Skeletal muscle satellite cell (primary cell): ENCODE data around the gene MYO15B.

Experiments used
- H3K27me3 ChIP-seq: 2 replicates; pipeline ENCODE4 v1.7.0; 2013; ENCODE audit warnings: low read length; ENCODE audit not compliant: control insufficient read depth, insufficient read depth
- H3K36me3 ChIP-seq: 2 replicates; pipeline ENCODE4 v1.7.0; 2013; ENCODE audit warnings: mild to moderate bottlenecking, control low read depth, low read length; ENCODE audit not compliant: insufficient read depth
- H3K4me1 ChIP-seq: 2 replicates; pipeline ENCODE4 v1.7.0; 2013; ENCODE audit warnings: low read length; ENCODE audit not compliant: control insufficient read depth, insufficient read depth
- H3K4me2 ChIP-seq: 2 replicates; pipeline ENCODE4 v1.7.0; 2013; ENCODE audit warnings: mild to moderate bottlenecking, low read length
- H3K4me3 ChIP-seq: 2 replicates; pipeline ENCODE4 v1.7.0; 2013; ENCODE audit warnings: low read length
- H3K9ac ChIP-seq: 2 replicates; pipeline ENCODE4 v1.7.0; 2013; ENCODE audit warnings: mild to moderate bottlenecking, low read depth, low read length, moderate library complexity
- H3K9me3 ChIP-seq: replicated peaks from 2 replicates; pipeline ENCODE4 v1.7.0; 2013; ENCODE audit warnings: mild to moderate bottlenecking, control low read depth, low read length

MYO15B gene

DNA sequence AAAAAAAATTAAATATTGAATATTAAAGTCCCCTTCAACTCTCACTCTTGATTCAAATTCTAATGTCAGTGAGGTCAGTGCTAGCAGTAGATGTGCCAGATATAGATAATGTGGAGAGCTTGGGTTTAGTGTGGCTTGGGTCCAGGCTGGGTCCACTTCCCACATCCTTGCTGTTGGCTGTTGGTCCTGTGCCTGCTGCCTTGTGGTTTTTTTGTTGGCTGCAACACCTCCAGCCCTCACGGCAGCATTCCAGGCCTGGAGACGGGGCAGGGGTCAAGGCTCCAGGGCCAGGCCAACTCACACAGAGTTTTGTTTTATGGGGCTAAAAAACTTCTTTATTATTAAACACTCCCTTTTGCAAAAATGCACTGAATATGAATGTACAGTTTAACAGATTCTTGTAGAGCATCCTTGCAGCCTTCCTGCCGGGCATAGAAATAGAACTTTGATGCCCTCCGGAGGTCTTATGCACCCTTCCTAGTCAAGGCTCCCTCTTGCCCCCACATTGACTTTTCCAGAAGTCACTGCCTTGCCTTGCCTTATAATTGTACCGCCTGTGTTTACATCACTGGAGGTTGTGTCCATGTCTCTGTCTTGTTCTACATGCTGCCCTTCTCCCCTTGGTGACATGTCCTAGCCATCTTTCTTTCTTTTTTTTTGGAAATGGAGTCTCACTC lies 25.5 kb upstream of the MYO15B start:
- peaks cover 28% of the 10 kb centered on the region for H3K27me3 ChIP-seq

DNA sequence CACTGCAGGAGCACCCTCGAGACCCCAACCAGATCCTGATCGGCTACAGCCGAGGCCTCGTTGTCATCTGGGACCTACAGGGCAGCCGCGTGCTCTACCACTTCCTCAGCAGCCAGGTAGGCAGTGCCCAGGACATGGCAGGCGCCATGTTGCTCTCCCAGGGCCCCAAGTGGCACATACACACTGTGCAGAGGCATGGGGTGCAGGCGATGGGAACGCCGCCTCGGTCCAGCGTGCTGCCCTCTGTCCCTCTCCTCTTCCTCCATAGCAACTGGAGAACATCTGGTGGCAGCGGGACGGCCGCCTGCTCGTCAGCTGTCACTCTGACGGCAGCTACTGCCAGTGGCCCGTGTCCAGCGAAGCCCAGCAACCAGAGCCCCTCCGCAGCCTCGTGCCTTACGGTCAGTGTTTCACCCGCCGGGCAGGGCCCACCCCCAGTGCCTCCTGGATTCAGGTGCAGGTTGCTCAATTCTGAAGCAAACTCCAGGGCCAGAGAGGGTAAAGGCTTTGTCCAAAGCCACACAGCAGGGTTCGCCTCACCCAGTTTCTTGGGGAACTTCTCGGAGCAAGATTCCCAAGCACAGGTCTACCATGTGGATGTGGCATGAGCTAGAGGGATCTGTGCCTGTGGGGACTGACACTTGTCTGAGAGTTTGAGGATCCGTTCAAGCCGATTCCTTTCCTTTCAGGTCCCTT lies 24.4 kb upstream of the MYO15B start:
- Histone ChIP-seq H3K4me1 (peaks cover 3% of the 10 kb centered on the region), H3K4me3 (no peak overlapping the region), H3K9me3 (no peaks in the 10 kb centered on the region), H3K36me3 (no peaks in the 10 kb centered on the region), H3K27me3 (peaks cover 32% of the 10 kb centered on the region), H3K9ac (no peak overlapping the region), H3K4me2 (no peak overlapping the region)

More for the DNA sequence above, 25.5 kb upstream of the MYO15B start:
- Histone ChIP-seq H3K9me3 (no peaks in the 10 kb centered on the region), H3K4me2 (no peak overlapping the region), H3K36me3 (no peaks in the 10 kb centered on the region), H3K4me3 (no peak overlapping the region), H3K4me1 (peaks cover 9% of the 10 kb centered on the region), H3K9ac (no peak overlapping the region)

DNA sequence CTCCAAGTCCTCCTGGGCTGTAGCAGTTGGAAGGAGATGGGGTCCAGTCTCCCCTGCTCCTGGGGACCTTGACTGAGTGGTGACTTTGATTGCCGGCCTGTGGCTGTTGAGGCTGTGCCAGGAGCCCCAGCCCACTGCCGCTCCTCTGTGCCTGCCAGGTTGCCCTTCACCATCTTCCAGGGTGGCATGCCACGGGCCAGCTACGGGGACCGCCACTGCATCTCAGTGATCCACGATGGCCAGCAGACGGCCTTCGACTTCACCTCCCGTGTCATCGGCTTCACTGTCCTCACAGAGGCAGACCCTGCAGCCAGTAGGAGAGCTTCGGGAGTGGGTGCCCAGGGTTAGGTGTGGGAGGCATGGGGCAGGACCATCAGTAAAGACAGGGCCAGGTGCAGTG lies 23.4 kb upstream of the MYO15B start:
- peaks cover 3% of the 10 kb centered on the region for H3K4me1 ChIP-seq
- H3K36me3 ChIP-seq, result no peaks in the 10 kb centered on the region
- no peak overlapping the region for H3K4me2 ChIP-seq
- peaks cover 38% of the 10 kb centered on the region for H3K27me3 ChIP-seq
- H3K4me3 ChIP-seq, result no peak overlapping the region
- H3K9me3 ChIP-seq, result no peaks in the 10 kb centered on the region
- no peak overlapping the region for H3K9ac ChIP-seq

DNA sequence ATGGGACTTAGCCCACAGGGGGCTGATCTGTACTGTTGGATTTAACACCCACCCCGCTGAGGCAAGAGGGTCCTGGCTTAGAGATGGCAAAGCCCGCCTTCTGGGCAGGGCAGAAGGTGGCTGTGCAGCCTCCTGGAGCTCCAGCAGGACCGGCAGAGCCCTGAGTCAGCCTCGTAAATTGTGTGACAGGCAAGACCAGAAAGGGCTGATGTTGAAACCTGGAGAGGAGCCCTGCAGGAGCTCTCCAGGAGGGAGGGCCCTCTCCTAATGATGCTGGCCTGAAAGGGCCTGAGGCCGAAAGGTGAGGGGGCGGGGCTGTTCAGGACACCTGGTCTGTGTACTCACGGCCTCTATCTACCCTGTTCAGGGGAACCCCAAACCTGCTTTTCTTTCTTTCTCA lies 22.5 kb upstream of the MYO15B start:
- Histone ChIP-seq H3K9ac (no peak overlapping the region), H3K36me3 (no peaks in the 10 kb centered on the region), H3K4me2 (no peak overlapping the region), H3K4me1 (peaks cover 3% of the 10 kb centered on the region), H3K4me3 (no peak overlapping the region), H3K9me3 (no peaks in the 10 kb centered on the region), H3K27me3 (peaks cover 38% of the 10 kb centered on the region)

- no peak overlapping the region for H3K9ac ChIP-seq
- H3K9me3 ChIP-seq, result no peaks in the 10 kb centered on the region
- H3K27me3 ChIP-seq, result peaks cover 38% of the 10 kb centered on the region
- H3K4me2 ChIP-seq, result no peak overlapping the region
- peaks cover 3% of the 10 kb centered on the region for H3K4me1 ChIP-seq
- no peaks in the 10 kb centered on the region for H3K36me3 ChIP-seq
- no peak overlapping the region for H3K4me3 ChIP-seq
Measured at GRCh38 chr17:75565618-75566017, 22.0 kb upstream of the MYO15B start.

DNA sequence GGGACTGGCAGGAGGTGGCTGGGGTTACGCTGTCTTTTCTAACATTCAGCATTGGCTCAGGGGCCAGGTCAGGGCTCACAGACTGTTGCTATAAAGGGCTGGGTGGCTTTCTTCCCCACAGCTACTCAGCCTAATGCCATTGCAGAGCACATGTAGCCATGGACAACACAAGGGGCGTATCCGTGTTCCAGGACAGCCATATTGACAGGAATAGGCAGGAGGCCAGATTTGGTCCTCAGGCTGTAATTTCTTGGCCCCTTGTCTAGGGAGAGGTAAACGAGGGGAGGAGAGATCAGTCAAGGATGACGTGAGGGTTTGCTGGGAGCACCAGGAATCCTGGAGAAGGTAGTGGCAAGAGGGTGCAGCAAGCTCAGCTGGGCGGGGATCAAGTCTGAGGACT lies 21.2 kb upstream of the MYO15B start:
- peaks cover 3% of the 10 kb centered on the region for H3K4me1 ChIP-seq
- no peaks in the 10 kb centered on the region for H3K9me3 ChIP-seq
- peaks cover 38% of the 10 kb centered on the region for H3K27me3 ChIP-seq
- H3K4me3 ChIP-seq, result no peak overlapping the region
- no peaks in the 10 kb centered on the region for H3K36me3 ChIP-seq
- H3K9ac ChIP-seq, result no peak overlapping the region
- no peak overlapping the region for H3K4me2 ChIP-seq

DNA sequence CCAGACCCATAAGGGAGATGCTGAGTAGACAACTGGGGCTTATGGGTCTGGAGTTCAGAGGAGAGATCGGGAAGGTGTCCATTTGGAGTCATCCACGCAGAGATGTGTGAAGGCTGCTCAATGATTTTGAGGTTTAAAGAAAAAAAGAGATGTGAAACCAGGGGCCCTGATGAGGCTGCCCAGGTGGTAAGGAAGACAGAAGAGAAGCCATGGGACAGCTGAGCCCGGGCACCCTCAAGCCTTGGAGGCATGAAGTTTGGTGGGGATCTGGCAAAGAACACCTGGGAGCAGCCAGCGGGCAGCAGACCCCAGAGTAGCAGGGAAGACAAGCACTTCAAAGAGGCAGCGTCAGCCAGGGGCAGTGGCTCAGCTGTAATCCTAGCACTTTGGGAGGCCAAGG lies 20.8 kb upstream of the MYO15B start:
- Histone ChIP-seq H3K27me3 (peaks cover 38% of the 10 kb centered on the region), H3K4me1 (peaks cover 3% of the 10 kb centered on the region), H3K4me3 (no peak overlapping the region), H3K9ac (no peak overlapping the region), H3K4me2 (no peak overlapping the region), H3K9me3 (no peaks in the 10 kb centered on the region), H3K36me3 (no peaks in the 10 kb centered on the region)

DNA sequence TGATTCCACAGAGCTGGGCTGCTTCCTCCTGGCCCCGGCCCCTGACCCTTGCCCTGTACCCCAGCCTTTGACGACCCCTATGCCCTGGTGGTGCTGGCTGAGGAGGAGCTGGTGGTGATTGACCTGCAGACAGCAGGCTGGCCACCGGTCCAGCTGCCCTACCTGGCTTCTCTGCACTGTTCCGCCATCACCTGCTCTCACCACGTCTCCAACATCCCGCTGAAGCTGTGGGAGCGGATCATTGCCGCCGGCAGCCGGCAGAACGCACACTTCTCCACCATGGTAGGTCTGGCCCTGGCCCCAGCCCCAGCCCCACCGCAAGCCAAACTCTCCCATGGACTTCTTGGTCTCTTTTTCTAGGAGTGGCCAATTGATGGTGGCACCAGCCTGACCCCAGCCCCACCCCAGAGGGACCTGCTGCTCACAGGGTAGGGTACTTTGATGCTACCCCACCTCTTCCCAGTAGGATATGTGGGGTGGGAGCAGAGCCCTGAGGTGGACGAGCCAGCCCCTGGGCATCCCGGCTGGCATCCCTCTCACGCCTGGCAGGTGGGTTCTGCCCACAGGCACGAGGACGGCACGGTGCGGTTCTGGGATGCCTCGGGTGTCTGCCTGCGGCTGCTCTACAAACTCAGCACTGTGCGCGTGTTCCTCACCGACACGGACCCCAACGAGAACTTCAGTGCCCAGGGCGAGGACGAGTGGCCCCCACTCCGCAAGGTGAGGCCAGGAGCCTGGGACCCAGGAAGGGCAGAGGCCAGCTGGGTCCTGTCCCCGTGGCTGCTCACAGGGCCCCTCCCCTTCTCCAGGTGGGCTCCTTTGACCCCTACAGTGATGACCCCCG lies 19.0 kb upstream of the MYO15B start:
- Histone ChIP-seq H3K27me3 (peaks cover 31% of the 10 kb centered on the region), H3K4me2 (no peak overlapping the region), H3K9ac (no peak overlapping the region), H3K4me1 (no peaks in the 10 kb centered on the region), H3K4me3 (no peak overlapping the region), H3K9me3 (no peaks in the 10 kb centered on the region), H3K36me3 (no peaks in the 10 kb centered on the region)

- Histone ChIP-seq H3K27me3 (peaks cover 27% of the 10 kb centered on the region), H3K4me1 (no peaks in the 10 kb centered on the region), H3K9ac (no peak overlapping the region), H3K4me2 (no peak overlapping the region), H3K36me3 (no peaks in the 10 kb centered on the region), H3K4me3 (no peak overlapping the region), H3K9me3 (no peaks in the 10 kb centered on the region)
Measured at GRCh38 chr17:75570034-75570676, 17.4 kb upstream of the MYO15B start.

GRCh38 chr17:75570772-75571171 lies 16.8 kb upstream of the MYO15B start:
- Histone ChIP-seq H3K9ac (no peak overlapping the region), H3K4me3 (no peak overlapping the region), H3K36me3 (no peaks in the 10 kb centered on the region)

GRCh38 chr17:75571197-75571884 lies 16.3 kb upstream of the MYO15B start:
- Histone ChIP-seq H3K36me3 (no peaks in the 10 kb centered on the region), H3K4me1 (no peaks in the 10 kb centered on the region), H3K27me3 (peaks cover 22% of the 10 kb centered on the region), H3K9ac (no peak overlapping the region), H3K4me2 (no peak overlapping the region), H3K4me3 (no peak overlapping the region), H3K9me3 (no peaks in the 10 kb centered on the region)

More at GRCh38 chr17:75570772-75571171, 16.8 kb upstream of the MYO15B start:
- Histone ChIP-seq H3K4me2 (no peak overlapping the region), H3K9me3 (no peaks in the 10 kb centered on the region), H3K4me1 (no peaks in the 10 kb centered on the region), H3K27me3 (peaks cover 26% of the 10 kb centered on the region)
